ENCODE results near the gene BDKRB1.

Gene BDKRB1

GRCh38 chr14:96261772-96262655 lies 6.0 kb downstream of the BDKRB1 start:
- DNase-seq: no peak

DNA sequence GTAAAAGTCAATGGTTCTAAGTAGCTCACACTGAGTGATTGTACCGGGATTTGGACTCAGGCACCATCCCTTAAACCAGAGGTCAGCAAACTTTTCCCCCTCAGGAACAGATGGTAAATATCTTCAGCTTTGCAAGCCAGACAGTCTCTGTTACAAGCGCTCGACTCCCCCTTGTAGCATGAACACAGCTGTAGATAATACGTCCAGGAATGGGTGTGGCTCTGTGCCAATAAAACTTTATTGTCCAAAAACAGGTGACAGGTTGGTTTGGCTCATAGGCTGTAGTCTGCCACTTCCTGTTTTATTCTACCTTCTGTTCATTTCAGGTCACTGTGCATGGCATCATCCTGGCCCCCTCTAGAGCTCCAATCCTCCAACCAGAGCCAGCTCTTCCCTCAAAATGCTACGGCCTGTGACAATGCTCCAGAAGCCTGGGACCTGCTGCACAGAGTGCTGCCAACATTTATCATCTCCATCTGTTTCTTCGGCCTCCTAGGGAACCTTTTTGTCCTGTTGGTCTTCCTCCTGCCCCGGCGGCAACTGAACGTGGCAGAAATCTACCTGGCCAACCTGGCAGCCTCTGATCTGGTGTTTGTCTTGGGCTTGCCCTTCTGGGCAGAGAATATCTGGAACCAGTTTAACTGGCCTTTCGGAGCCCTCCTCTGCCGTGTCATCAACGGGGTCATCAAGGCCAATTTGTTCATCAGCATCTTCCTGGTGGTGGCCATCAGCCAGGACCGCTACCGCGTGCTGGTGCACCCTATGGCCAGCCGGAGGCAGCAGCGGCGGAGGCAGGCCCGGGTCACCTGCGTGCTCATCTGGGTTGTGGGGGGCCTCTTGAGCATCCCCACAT lies 7.6 kb downstream of the BDKRB1 start:
- no peak for DNase-seq

DNA sequence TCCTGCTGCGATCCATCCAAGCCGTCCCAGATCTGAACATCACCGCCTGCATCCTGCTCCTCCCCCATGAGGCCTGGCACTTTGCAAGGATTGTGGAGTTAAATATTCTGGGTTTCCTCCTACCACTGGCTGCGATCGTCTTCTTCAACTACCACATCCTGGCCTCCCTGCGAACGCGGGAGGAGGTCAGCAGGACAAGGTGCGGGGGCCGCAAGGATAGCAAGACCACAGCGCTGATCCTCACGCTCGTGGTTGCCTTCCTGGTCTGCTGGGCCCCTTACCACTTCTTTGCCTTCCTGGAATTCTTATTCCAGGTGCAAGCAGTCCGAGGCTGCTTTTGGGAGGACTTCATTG lies 8.2 kb downstream of the BDKRB1 start:
- no peak for DNase-seq

- DNase-seq: no peak
These were observed 8.8 kb downstream of the BDKRB1 start for GRCh38 chr14:96264853-96265252.

- DNase-seq: no peak
These were observed 9.5 kb downstream of the BDKRB1 start for GRCh38 chr14:96265383-96266095.

DNA sequence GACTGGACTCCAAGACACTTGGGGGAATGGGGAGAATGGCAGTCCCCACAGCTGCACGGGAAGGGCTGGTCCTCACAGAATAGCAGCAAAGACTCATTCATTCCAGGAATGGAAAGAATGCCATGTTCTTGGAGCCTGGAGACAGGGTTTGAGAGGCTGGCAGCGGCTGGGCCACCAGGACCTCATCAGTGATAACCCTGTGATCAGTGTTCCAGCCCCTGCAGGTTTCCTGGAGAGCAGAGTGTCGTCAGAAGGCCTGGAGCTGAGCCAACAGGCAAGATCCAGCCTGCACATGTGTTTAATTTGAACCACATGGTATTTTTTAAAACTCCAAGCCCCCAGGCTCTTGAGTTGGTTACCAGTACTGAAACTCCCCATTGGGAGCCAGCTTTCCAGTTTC lies 11.3 kb downstream of the BDKRB1 start:
- peak; percentile 86 for DNase-seq

- no peak for DNase-seq
These were observed 11.9 kb downstream of the BDKRB1 start for GRCh38 chr14:96267916-96268315.

DNA sequence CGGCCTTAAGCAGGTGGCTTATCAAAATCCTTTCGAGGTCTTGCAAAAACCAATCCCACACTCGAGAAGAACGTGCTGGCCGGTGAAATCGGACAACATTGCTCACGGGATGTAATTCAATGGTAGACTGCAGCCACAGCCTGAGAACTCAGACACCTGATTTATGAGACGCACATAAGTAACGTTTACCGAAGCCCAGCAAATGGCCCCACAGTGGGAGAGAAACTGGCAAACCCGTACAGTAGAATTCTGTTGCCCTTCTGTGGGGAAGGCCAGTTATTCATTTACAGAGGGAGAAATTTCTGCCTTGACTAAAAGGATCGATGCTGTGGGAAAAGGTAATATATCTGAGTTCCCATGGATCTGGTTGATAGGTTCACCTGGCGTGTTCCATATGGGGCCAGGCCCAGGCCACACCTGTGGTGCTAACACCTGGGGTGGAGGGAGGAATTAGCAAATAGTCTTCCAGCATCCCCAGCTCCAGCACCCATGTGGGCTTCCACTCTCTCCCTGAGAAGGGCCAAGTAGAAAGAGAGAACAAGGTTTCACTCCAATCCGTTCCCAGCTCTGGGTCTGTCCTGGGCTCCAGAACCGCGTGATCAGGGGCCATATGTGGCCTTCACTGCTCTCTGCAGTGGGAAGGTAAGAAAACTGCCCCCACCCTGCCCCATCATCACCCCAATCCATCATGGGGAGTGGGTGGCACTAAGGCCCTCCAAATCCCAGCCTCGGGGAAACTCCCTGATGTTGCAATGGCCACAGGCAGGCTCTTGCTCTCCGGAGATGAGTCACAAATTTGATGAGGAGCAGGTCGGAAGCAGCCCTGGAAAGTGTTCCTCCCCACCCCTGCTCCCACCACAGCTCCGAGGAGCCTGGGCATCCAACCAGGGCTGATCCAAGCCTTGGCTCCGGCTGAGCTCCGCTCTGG lies 12.7 kb downstream of the BDKRB1 start:
- DNase-seq: peak; percentile 83

GRCh38 chr14:96269359-96269710 lies 13.3 kb downstream of the BDKRB1 start:
- no peak for DNase-seq

- no peak for DNase-seq
These were observed 14.8 kb downstream of the BDKRB1 start for GRCh38 chr14:96270565-96271420.

DNA sequence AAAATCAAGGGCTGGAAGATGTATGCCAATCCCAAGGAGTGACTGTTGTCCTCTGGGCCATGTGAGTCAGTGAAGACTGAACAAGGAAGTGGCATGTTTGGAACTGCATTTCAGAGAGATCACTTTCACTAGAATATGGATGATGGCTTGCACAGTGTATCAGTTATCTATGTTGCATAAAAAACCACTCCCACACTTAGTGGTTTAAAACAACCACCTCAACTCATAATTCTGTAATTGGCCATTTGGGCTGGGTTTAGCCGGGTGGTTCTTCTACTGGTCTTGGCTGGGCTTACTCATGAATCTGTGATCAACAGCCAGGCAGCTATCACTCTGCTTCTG lies 15.4 kb downstream of the BDKRB1 start:
- DNase-seq: no peak

DNA sequence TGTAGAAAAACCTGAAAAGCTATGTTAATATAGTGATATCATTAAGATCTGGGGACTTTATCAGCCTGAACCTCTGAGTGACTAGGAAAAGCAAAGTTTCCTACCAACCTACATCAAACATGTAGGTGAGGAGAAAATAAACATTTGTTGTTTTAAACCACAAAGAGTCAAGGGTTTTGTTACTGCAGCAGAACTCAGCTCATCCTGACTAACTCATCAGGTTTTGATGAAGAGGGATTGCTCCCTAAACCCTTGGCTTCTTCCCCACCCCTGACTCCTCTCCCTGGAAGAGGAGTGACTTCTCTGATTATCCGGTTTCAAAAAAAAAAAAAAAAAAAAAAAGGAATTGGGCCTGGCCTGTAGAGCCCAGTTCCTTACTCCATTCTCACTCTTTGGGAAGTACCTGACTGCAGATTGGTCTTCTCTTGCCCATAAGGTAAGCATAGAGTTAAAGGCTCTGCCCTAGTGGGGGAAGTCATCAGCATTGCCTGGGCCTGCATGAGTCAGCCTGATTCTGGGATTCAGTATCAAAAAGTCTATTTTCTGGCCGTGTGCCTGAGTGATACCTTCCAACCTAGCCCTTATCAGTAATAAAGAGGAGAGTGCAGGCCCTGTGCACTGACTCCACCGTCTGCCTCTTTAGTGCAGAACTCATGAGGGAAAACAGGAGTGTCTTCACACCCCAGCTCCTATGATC lies 16.9 kb downstream of the BDKRB1 start:
- DNase-seq: no peak

DNA sequence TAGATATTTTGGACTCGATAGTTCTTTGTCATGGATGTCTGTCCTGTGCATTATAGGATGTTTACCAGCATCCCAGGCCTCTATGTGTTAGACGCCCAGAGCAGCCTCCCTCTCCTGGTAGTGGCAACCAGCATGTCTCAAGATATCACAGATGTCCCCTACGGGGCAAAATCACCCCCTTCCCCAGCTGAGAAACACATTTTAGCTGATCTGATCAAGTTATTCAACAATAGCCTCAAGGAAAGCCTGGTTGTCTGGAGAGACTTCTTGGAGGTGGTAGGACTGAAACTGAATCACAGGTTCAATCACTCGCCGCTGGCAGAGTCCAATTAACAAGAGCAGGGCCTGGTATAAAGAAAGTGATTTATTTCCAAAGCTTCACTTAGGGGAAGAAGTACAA lies 17.6 kb downstream of the BDKRB1 start:
- no peak for DNase-seq

DNA sequence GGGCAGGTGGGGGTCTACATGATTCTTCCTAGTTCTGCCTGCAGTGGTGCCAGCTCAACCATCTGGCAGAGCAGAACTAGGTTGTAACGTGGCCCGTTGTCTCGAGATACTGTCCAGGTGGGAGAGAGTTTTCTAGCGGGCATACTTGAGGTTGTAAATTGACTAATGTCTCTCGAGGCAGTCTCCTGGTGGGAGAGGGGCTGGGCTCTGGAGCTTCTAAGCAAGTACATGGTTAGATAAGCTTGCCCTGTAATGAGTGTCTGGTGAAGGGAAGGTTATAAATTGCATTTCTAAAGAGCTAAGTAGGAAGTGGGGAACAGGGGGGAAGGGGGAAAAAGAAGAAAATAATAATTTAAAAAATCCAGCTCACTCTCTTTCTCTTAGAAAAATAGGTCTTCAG lies 18.1 kb downstream of the BDKRB1 start:
- DNase-seq: no peak

DNA sequence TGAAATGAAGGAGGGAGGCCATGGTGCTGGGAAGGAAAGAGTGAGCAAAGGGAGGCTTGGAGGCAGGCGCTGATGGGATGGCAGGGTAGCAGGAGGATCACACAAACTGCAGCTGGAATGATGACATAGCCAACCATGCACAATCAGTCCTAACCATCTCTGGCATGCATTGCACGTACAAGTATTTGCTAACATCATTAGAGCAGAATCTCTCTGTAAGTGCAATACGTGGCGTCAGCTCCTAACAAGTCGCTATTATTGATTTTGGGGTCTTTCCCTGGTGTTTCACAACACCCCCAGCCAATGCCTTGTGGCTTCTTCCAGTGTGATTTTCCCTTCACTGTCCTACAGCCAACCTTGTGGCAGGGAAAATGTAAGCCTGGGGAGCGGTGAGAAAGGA lies 18.5 kb downstream of the BDKRB1 start:
- peak; percentile 70 for DNase-seq

DNA sequence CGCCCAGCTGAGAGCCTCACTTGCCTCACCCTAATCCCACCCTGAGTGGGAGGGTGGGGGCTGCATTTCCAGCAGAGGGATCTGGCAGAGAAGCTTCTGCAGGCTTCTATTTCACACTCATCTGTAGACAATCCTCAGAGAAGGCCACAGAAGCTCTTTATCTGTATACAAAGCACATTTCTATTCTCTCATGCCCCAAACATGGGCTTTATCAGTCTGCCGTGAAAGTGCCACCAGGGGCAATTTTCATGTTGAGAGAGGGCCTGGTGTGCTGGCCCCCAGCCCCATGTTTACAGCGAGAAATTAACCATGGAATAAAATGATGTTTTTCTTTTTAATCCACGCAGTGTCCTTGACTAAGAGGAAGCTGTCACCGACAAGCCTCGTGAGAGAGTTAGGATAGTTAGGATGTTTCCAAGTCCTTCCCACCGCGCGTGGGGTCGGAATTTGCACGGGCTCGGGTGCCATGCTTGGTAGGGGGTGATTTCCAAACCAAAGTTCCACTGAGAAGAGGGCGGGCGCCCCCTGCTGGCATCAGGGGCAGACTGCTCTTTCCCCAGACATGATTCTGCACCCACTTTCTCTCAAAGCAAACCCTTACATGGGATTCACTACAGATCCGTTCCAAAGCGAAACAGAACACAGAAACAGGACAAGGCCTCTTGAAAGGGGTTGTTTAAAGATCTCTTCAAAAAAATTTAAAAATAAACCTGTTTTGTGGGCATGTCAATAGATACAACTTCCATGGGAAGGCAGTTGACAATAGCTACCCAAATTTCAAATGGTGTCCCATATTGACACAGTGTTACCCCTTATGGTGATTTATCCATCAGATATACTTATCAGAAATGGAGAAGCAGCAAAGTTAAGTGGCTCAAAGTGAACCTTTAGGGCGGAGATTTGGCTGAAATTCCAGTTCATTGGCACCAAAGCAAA lies 19.4 kb downstream of the BDKRB1 start:
- peak; percentile 73 for DNase-seq

- no peak for DNase-seq
These were observed 21.9 kb downstream of the BDKRB1 start for GRCh38 chr14:96277890-96278289.

- DNase-seq: peak; percentile 58
These were observed 23.6 kb downstream of the BDKRB1 start for GRCh38 chr14:96279564-96279963.

- DNase-seq: no peak
These were observed 24.1 kb downstream of the BDKRB1 start for GRCh38 chr14:96280104-96280503.

All from fibroblast of skin of back (primary cell).